ENCODE results near the gene NMNAT3. TPM values are rescaled to one million over a fixed set of nuclear protein-coding genes. Genes with fewer than 3 reads are reported as not detected.

The NMNAT3 gene
- total RNA-seq, 4 donors from 2014 or later: 1.5 to 12.6 (median 5.6) TPM

DNA sequence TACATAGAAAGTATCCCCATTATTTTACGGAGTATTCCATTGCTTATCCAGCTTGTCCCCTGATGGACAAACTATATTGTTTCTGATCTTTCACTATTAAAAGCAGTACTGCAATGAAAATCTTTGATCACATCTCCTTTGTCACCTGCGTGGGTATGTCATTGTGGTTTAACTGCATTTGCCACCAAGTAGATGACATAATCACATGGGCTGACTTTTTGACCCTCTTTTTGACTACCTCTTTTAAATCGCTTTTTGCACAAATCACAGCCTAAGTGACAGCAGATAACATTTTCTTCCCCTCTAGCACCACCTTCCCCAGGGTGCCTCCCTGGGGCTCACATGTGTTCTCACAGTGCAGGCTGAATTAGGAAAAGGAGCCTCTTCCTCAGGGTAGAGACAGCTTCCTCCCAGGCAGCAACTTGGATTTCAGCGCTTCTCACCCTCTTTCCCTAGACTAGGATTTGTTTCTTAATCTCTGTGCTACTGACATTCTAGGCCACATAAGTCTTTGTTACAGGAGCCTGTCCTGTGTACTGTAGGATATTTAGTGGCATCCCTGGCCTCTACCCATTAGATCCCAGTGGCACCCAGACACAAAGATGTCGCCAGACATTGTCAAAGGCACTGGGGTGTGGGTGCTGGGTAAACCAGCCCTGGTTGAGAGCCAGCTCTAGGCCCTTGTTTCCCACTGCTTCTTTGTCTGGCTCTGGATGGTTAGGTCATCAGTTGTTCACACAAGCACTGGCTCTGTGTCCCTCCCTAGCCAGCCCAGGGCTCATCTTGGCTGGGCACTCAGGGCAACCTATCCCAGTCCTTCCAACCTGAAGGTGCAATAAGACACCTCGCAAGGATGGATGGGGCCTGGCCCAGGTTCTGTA is 136.9 kb downstream of the NMNAT3 start:
- H3K4me1 ChIP-seq: peaks cover 0 to 8% (median 6%) of the 10 kb centered on the region in 4 donors
- no peak for TF ChIP-seq POLR2AphosphoS5 (IDR thresholded peaks at IDR 0.05)
- no peak for TF ChIP-seq EP300 (IDR thresholded peaks at IDR 0.05; ENCODE audit: low read depth)
- TF ChIP-seq POLR2A (IDR thresholded peaks at IDR 0.05): no peak
- TF ChIP-seq CTCF (IDR thresholded peaks at IDR 0.05): no peak
- H3K36me3 ChIP-seq: no peaks in the 10 kb centered on the region
- intact Hi-C loops (cut with DNase I; ENCODE audit: low total_unique reads) (no loop called here), in situ Hi-C loops (cut with MboI; ENCODE audit: low pct_ligation_motif_present in 1 of 4, low pct_unique_long_range_greater_than_20kb in 1 of 4, low sequenced_read_pairs in 3 of 4) (no loop called here)
- no peak for DNase-seq
- peak overlapping the region in 1 of 4 donors; percentile 57 for H3K27ac ChIP-seq
- WGBS, 2 donors (ENCODE audit: low coverage in 1 of 2): 81 to 89% methylated on average over 4 to 6 of the region's 6 CpGs
- peaks cover 18% of the 10 kb centered on the region for H3K27me3 ChIP-seq
- H3K4me3 ChIP-seq: no peak overlapping the region
- no peaks in the 10 kb centered on the region for H3K9me3 ChIP-seq

DNA sequence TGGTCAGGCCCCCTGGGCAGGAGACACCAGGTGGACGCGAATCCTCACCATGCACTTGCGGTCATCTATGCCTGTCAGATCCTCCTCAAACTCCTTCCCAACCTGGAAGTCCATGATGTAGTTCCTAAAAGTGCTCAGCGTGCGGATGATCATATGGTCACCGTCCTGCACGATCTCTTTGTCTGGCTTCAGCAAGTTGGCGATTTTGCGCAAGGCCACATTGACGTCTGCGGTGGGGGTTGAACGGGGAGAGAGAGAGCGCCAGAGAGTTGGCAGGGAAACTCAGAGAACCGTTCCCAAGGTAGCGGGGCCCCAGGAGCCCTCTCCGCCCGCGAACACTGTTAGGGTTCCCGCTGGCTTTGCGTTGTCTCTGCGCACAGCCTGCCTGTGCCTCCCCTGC is 139.0 kb downstream of the NMNAT3 start:
- H3K9me3 ChIP-seq: no peaks in the 10 kb centered on the region
- H3K4me3 ChIP-seq: peak overlapping the region; percentile 11 to 46 (median 33)
- peak; percentile 26 for DNase-seq
- intact Hi-C loops (cut with DNase I; ENCODE audit: low total_unique reads) (no loop called here), in situ Hi-C loops (cut with MboI; ENCODE audit: low pct_ligation_motif_present in 1 of 4, low pct_unique_long_range_greater_than_20kb in 1 of 4, low sequenced_read_pairs in 3 of 4) (no loop called here)
- peak overlapping the region; percentile 37 to 72 (median 57) for H3K27ac ChIP-seq
- TF ChIP-seq POLR2A (IDR thresholded peaks at IDR 0.05): no peak
- TF ChIP-seq EP300 (IDR thresholded peaks at IDR 0.05; ENCODE audit: low read depth): no peak
- TF ChIP-seq CTCF (IDR thresholded peaks at IDR 0.05): no peak
- no peak for TF ChIP-seq POLR2AphosphoS5 (IDR thresholded peaks at IDR 0.05)
- H3K36me3 ChIP-seq: no peaks in the 10 kb centered on the region
- WGBS, 2 donors (ENCODE audit: low coverage in 1 of 2): 70% methylated on average over 21 of the region's 21 CpGs; no CpG with 5 or more reads in 1 of the 2 donors
- H3K27me3 ChIP-seq: peaks cover 18% of the 10 kb centered on the region
- peaks cover 0 to 27% (median 11%) of the 10 kb centered on the region in 4 donors for H3K4me1 ChIP-seq

DNA sequence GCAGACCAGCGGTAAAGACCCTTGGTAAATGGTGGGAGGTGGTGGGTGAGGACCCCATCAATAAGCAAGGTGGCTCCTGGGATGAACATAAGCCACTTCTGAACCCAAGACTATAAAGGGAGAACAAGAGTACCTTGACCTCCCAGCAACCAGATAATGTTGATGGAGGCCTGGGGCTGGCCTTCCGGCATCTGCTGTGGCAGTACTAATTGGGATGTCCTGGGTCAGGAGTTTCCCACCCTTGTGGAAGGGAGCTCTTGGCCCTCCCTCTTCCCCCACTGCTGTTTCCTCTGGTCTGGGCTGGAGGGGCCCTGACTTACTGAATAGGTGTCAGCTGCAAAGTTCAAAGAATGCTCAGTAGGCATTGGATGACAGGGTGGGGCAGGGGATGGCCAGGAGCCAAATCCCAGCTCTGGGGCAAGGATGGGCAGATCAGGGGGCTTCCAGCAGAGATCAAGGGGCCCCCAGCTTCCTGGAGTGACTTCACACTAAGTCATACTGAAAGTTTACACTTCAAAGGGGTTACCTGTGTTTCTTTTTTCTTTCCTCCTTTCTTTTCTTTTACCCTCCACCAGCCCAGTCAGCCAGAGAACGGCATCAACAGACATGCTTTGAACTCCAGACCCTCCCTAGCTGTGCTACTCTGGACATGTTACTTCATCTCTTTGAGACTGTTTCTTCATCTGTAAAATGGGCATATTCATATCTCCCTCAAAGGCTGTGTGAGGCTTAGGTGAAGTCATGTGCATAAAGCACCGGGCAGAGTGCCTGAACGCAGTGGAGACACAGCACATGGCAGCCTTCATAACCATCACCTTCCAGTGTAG is 139.8 kb downstream of the NMNAT3 start:
- WGBS, 2 donors (ENCODE audit: low coverage in 1 of 2): 82 to 87% methylated on average over 2 to 5 of the region's 5 CpGs
- Histone ChIP-seq H3K27ac (peak overlapping the region in 3 of 4 donors; percentile 57 to 72 (median 57)), H3K4me3 (no peak overlapping the region), H3K36me3 (no peaks in the 10 kb centered on the region), H3K27me3 (peaks cover 18% of the 10 kb centered on the region), H3K4me1 (peaks cover 0 to 31% (median 11%) of the 10 kb centered on the region in 4 donors), H3K9me3 (no peaks in the 10 kb centered on the region)
- TF ChIP-seq CTCF (IDR thresholded peaks at IDR 0.05) (no peak), EP300 (IDR thresholded peaks at IDR 0.05; ENCODE audit: low read depth) (no peak), POLR2A (IDR thresholded peaks at IDR 0.05) (no peak)
- in situ Hi-C loops (cut with MboI; ENCODE audit: low pct_ligation_motif_present in 1 of 4, low pct_unique_long_range_greater_than_20kb in 1 of 4, low sequenced_read_pairs in 3 of 4): no loop called here
- DNase-seq: no peak
- intact Hi-C loops (cut with DNase I; ENCODE audit: low total_unique reads): no loop called here

DNA sequence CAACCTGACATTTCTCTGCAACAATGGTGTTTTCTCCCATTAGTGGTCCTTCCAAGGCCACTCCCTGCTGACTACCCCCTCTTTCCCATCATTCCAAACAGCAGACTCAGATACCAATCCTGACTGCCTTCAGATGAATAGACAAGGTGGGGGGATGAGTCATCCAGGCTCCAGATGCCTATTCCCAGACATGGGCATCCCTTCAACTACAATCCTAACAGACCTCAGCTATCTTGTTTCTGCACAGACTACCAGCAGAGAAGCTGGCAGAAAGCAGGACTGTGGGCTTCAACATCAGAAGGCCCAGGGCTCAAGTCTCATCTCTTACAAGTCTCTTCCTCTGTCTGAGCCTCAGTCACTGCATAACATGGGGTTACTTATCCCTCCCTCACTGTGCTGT is 140.4 kb downstream of the NMNAT3 start:
- H3K4me3 ChIP-seq: no peak overlapping the region
- intact Hi-C loops (cut with DNase I; ENCODE audit: low total_unique reads) (no loop called here), in situ Hi-C loops (cut with MboI; ENCODE audit: low pct_ligation_motif_present in 1 of 4, low pct_unique_long_range_greater_than_20kb in 1 of 4, low sequenced_read_pairs in 3 of 4) (no loop called here)
- peaks cover 0 to 31% (median 11%) of the 10 kb centered on the region in 4 donors for H3K4me1 ChIP-seq
- no peaks in the 10 kb centered on the region for H3K9me3 ChIP-seq
- TF ChIP-seq POLR2AphosphoS5 (IDR thresholded peaks at IDR 0.05): no peak
- TF ChIP-seq CTCF (IDR thresholded peaks at IDR 0.05): no peak
- TF ChIP-seq POLR2A (IDR thresholded peaks at IDR 0.05): no peak
- TF ChIP-seq EP300 (IDR thresholded peaks at IDR 0.05; ENCODE audit: low read depth): no peak
- no peak overlapping the region for H3K27ac ChIP-seq
- DNase-seq: no peak
- H3K36me3 ChIP-seq: no peaks in the 10 kb centered on the region
- peaks cover 18% of the 10 kb centered on the region for H3K27me3 ChIP-seq

All from transverse colon (tissue), 4 donors.